Measurements from ENCODE around the gene CASP3. TPM values are rescaled to one million over a fixed set of nuclear protein-coding genes. Genes with fewer than 3 reads are reported as not detected.
"Not testable (repeated sequence)": the region's sequence is repeated elsewhere in the genome, so short reads cannot be mapped to it uniquely, and the experiment has no call there.

The CASP3 gene
- total RNA-seq, 5 donors from 2014 or later (not counting 1 experiment from before 2014, with no cell fraction given) = 10.7 to 23.5 (median 19.9) TPM

- ChIA-PET POLR2A (interaction anchor here in 1 of 2 donors (1.0 kb wide), 1 partner anchor 19 kb away, joined by 7 read pairs; the partner anchor contains the start of genes CASP3 and PRIMPOL), CTCF (interaction anchor here in 1 of 2 donors (0.8 kb wide), 1 partner anchor 19 kb away, joined by 4 read pairs; the partner anchor contains the start of genes CASP3 and PRIMPOL)
- peaks cover 4 to 24% of the 10 kb centered on the region in 2 donors for H3K36me3 ChIP-seq (ENCODE audit: control insufficient read depth in 2 of 2, extremely low read depth in 1 of 2, insufficient read depth in 1 of 2, low read length in 1 of 2)
- peaks cover 19 to 30% (median 25%) of the 10 kb centered on the region in 3 donors for H3K4me1 Mint-ChIP-seq
- peak overlapping the region; percentile 83 to 87 for H3K27ac Mint-ChIP-seq
- H3K9me3 ChIP-seq = no peaks in the 10 kb centered on the region
- peak in 2 of 4 experiments; percentile 29 to 45 for ATAC-seq (replicated peaks in 1 of 4)
- 89% methylated on average over 8 of the region's 9 CpGs for WGBS (ENCODE audit: insufficient coverage)
- H3K27me3 Mint-ChIP-seq = no peaks in the 10 kb centered on the region
- no peak overlapping the region for H3K4me3 ChIP-seq (ENCODE audit: control insufficient read depth in 1 of 2, extremely low read depth in 1 of 2, low read length in 1 of 2)
- no peak for DNase-seq
- peaks cover 7 to 18% of the 10 kb centered on the region in 2 experiments for H3K4me1 ChIP-seq (ENCODE audit: control insufficient read depth in 1 of 2, extremely low read depth in 1 of 2, insufficient read depth in 2 of 2, low read length in 2 of 2)
- peak overlapping the region in 1 of 3 donors; percentile 21 for H3K4me3 Mint-ChIP-seq
- H3K36me3 Mint-ChIP-seq = peaks cover 43% of the 10 kb centered on the region
- H3K27me3 ChIP-seq (replicated peaks in 1 of 2; ENCODE audit: control insufficient read depth in 2 of 2, extremely low read depth in 1 of 2, insufficient read depth in 2 of 2, low read length in 1 of 2) = no peaks in the 10 kb centered on the region
- H3K27ac ChIP-seq (ENCODE audit: low read length) = peak overlapping the region; percentile 66
- no peaks in the 10 kb centered on the region for H3K9me3 Mint-ChIP-seq
Measured at GRCh38 chr4:184668096-184668495, 18.8 kb upstream of the CASP3 start.

- ChIA-PET CTCF (no interaction called here), POLR2A (interaction anchor here (0.6 to 1.0 kb wide), 2 partner anchors 17 to 181 kb away, joined by 3 to 4 read pairs; partner anchors contain the start of genes CASP3 (in 1 of the 2) and PRIMPOL (in 1 of the 2))
- Mint-ChIP-seq H3K27ac (no peak overlapping the region), H3K36me3 (peaks cover 32% of the 10 kb centered on the region), H3K27me3 (no peaks in the 10 kb centered on the region), H3K4me3 (no peak overlapping the region), H3K9me3 (no peaks in the 10 kb centered on the region), H3K4me1 (peaks cover 19 to 30% (median 25%) of the 10 kb centered on the region in 3 donors)
- no peak overlapping the region for H3K4me3 ChIP-seq (ENCODE audit: control insufficient read depth in 1 of 2, extremely low read depth in 1 of 2, low read length in 1 of 2)
- peaks cover 0 to 18% of the 10 kb centered on the region in 2 donors for H3K36me3 ChIP-seq (ENCODE audit: control insufficient read depth in 2 of 2, extremely low read depth in 1 of 2, insufficient read depth in 1 of 2, low read length in 1 of 2)
- ATAC-seq (replicated peaks in 1 of 4) (no peak), DNase-seq (no peak)
- 81% methylated on average over 5 of the region's 6 CpGs for WGBS (ENCODE audit: insufficient coverage)
- H3K27me3 ChIP-seq (replicated peaks in 1 of 2; ENCODE audit: control insufficient read depth in 2 of 2, extremely low read depth in 1 of 2, insufficient read depth in 2 of 2, low read length in 1 of 2) = no peaks in the 10 kb centered on the region
- no peak overlapping the region for H3K27ac ChIP-seq (ENCODE audit: low read length)
- peaks cover 7 to 18% of the 10 kb centered on the region in 2 experiments for H3K4me1 ChIP-seq (ENCODE audit: control insufficient read depth in 1 of 2, extremely low read depth in 1 of 2, insufficient read depth in 2 of 2, low read length in 2 of 2)
- no peaks in the 10 kb centered on the region for H3K9me3 ChIP-seq
Measured at GRCh38 chr4:184666670-184667069, 17.4 kb upstream of the CASP3 start.

- Histone ChIP-seq H3K27ac (ENCODE audit: low read length) (no peak overlapping the region), H3K4me1 (ENCODE audit: control insufficient read depth in 1 of 2, extremely low read depth in 1 of 2, insufficient read depth in 2 of 2, low read length in 2 of 2) (peaks cover 7 to 18% of the 10 kb centered on the region in 2 experiments), H3K4me3 (ENCODE audit: control insufficient read depth in 1 of 2, extremely low read depth in 1 of 2, low read length in 1 of 2) (no peak overlapping the region), H3K36me3 (ENCODE audit: control insufficient read depth in 2 of 2, extremely low read depth in 1 of 2, insufficient read depth in 1 of 2, low read length in 1 of 2) (peaks cover 0 to 21% of the 10 kb centered on the region in 2 donors), H3K9me3 (no peaks in the 10 kb centered on the region), H3K27me3 (replicated peaks in 1 of 2; ENCODE audit: control insufficient read depth in 2 of 2, extremely low read depth in 1 of 2, insufficient read depth in 2 of 2, low read length in 1 of 2) (no peaks in the 10 kb centered on the region)
- WGBS (ENCODE audit: insufficient coverage) = 80% methylated on average over 1 of the region's 6 CpGs
- H3K4me3 Mint-ChIP-seq = no peak overlapping the region
- H3K4me1 Mint-ChIP-seq = peaks cover 19 to 24% (median 19%) of the 10 kb centered on the region in 3 donors
- no peak overlapping the region for H3K27ac Mint-ChIP-seq
- ChIA-PET CTCF (no interaction called here), POLR2A (interaction anchor here in 1 of 2 donors (0.5 kb wide), 1 partner anchor 15 kb away, joined by 8 read pairs; the partner anchor contains the start of genes CASP3 and PRIMPOL)
- H3K9me3 Mint-ChIP-seq = no peaks in the 10 kb centered on the region
- ATAC-seq (replicated peaks in 1 of 4) (peak in 1 of 4 experiments; percentile 44), DNase-seq (no peak)
- peaks cover 34% of the 10 kb centered on the region for H3K36me3 Mint-ChIP-seq
- H3K27me3 Mint-ChIP-seq = no peaks in the 10 kb centered on the region
Measured at GRCh38 chr4:184664445-184665210, 15.4 kb upstream of the CASP3 start.

GRCh38 chr4:184662236-184662635 lies 13.0 kb upstream of the CASP3 start:
- no peaks in the 10 kb centered on the region for H3K9me3 ChIP-seq
- no peak overlapping the region for H3K4me3 ChIP-seq (ENCODE audit: control insufficient read depth in 1 of 2, extremely low read depth in 1 of 2, low read length in 1 of 2)
- no peaks in the 10 kb centered on the region for H3K4me1 ChIP-seq (ENCODE audit: control insufficient read depth in 1 of 2, extremely low read depth in 1 of 2, insufficient read depth in 2 of 2, low read length in 2 of 2)
- WGBS (ENCODE audit: insufficient coverage) = no CpG with 5 or more reads among the region's 1 CpG
- Mint-ChIP-seq H3K36me3 (peaks cover 27% of the 10 kb centered on the region), H3K4me1 (peaks cover 0 to 4% (median 0%) of the 10 kb centered on the region in 3 donors), H3K27ac (no peak overlapping the region), H3K9me3 (no peaks in the 10 kb centered on the region), H3K4me3 (no peak overlapping the region), H3K27me3 (no peaks in the 10 kb centered on the region)
- ATAC-seq (replicated peaks in 1 of 4) (no peak), DNase-seq (no peak)
- POLR2A ChIA-PET = interaction anchor here in 1 of 2 donors (0.6 kb wide), 1 partner anchor 990 kb away, joined by 3 read pairs; no protein-coding TSS in a partner anchor
- no peak overlapping the region for H3K27ac ChIP-seq (ENCODE audit: low read length)
- no peaks in the 10 kb centered on the region for H3K27me3 ChIP-seq (replicated peaks in 1 of 2; ENCODE audit: control insufficient read depth in 2 of 2, extremely low read depth in 1 of 2, insufficient read depth in 2 of 2, low read length in 1 of 2)
- CTCF ChIA-PET = interaction anchor here in 1 of 2 donors (0.5 to 0.7 kb wide), 3 partner anchors 24 to 513 kb away, joined by 3 to 4 read pairs (median 3); no protein-coding TSS in a partner anchor
- peaks cover 0 to 21% of the 10 kb centered on the region in 2 donors for H3K36me3 ChIP-seq (ENCODE audit: control insufficient read depth in 2 of 2, extremely low read depth in 1 of 2, insufficient read depth in 1 of 2, low read length in 1 of 2)

- DNase-seq = no peak
- no peak for ATAC-seq (replicated peaks in 1 of 4)
- H3K4me1 ChIP-seq (ENCODE audit: control insufficient read depth in 1 of 2, extremely low read depth in 1 of 2, insufficient read depth in 2 of 2, low read length in 2 of 2) = no peaks in the 10 kb centered on the region
- Mint-ChIP-seq H3K27ac (no peak overlapping the region), H3K36me3 (peaks cover 22% of the 10 kb centered on the region), H3K4me1 (no peaks in the 10 kb centered on the region), H3K9me3 (no peaks in the 10 kb centered on the region), H3K4me3 (no peak overlapping the region), H3K27me3 (no peaks in the 10 kb centered on the region)
- no peaks in the 10 kb centered on the region for H3K9me3 ChIP-seq
- H3K4me3 ChIP-seq (ENCODE audit: control insufficient read depth in 1 of 2, extremely low read depth in 1 of 2, low read length in 1 of 2) = no peak overlapping the region
- POLR2A ChIA-PET = interaction anchor here in 1 of 2 donors (0.6 kb wide), 1 partner anchor 11 kb away, joined by 6 read pairs; the partner anchor contains the start of genes CASP3 and PRIMPOL
- no peaks in the 10 kb centered on the region for H3K27me3 ChIP-seq (replicated peaks in 1 of 2; ENCODE audit: control insufficient read depth in 2 of 2, extremely low read depth in 1 of 2, insufficient read depth in 2 of 2, low read length in 1 of 2)
- no peak overlapping the region for H3K27ac ChIP-seq (ENCODE audit: low read length)
- H3K36me3 ChIP-seq (ENCODE audit: control insufficient read depth in 2 of 2, extremely low read depth in 1 of 2, insufficient read depth in 1 of 2, low read length in 1 of 2) = peaks cover 0 to 11% of the 10 kb centered on the region in 2 donors
- CTCF ChIA-PET = no interaction called here
Measured at GRCh38 chr4:184660978-184661377, 11.7 kb upstream of the CASP3 start.

GRCh38 chr4:184657820-184658219 lies 8.6 kb upstream of the CASP3 start:
- POLR2A ChIA-PET; H3K4me1 ChIP-seq (ENCODE audit: control insufficient read depth in 1 of 2, extremely low read depth in 1 of 2, insufficient read depth in 2 of 2, low read length in 2 of 2); DNase-seq; H3K4me3 ChIP-seq (ENCODE audit: control insufficient read depth in 1 of 2, extremely low read depth in 1 of 2, low read length in 1 of 2); H3K9me3 ChIP-seq; CTCF ChIA-PET; H3K27ac ChIP-seq (ENCODE audit: low read length); ATAC-seq (replicated peaks in 1 of 4); H3K9me3 Mint-ChIP-seq; H3K36me3 ChIP-seq (ENCODE audit: control insufficient read depth in 2 of 2, extremely low read depth in 1 of 2, insufficient read depth in 1 of 2, low read length in 1 of 2); H3K4me3 Mint-ChIP-seq; H3K27ac Mint-ChIP-seq; H3K4me1 Mint-ChIP-seq; H3K27me3 ChIP-seq (replicated peaks in 1 of 2; ENCODE audit: control insufficient read depth in 2 of 2, extremely low read depth in 1 of 2, insufficient read depth in 2 of 2, low read length in 1 of 2); H3K27me3 Mint-ChIP-seq: not testable (repeated sequence)
- peaks cover 21% of the 10 kb centered on the region for H3K36me3 Mint-ChIP-seq
- no CpG with 5 or more reads among the region's 9 CpGs for WGBS (ENCODE audit: insufficient coverage)

Measured in T-cell (primary cell).